Measurements from ENCODE around the gene NCAM1. TPM values are rescaled to one million over a fixed set of nuclear protein-coding genes. Genes with fewer than 3 reads are reported as not detected.

The NCAM1 gene
- total and polyA plus RNA-seq, 2 of the 13 experiments (the other 11 are each of a cell fraction or from before 2014, with no cell fraction given): 0.05 TPM; not detected in 1

DNA sequence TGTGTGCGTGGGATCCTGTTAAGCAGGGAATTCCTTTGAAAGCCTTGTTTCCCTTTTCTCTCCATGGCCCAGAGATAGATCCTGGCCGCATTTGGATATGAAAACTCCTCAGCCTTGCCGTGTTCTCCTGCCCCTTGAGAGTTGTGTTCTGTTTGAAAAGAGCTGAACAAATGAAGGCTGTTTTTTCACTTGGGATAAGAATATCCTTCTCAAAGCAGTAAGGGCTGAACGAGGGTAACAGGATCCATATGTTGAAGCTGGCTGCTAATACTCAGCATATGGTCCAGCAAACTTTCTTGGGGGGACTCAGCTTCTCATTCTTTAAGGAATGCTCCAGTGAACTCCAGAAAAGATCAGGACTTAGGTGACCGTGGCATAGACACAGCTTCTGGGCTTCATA lies 238.6 kb downstream of the NCAM1 start:
- H2AFZ ChIP-seq (ENCODE audit: low read length): no peak overlapping the region
- H3K4me1 ChIP-seq (ENCODE audit: insufficient read depth, low read length): peaks cover 8% of the 10 kb centered on the region; the same call in 1 of the 2 replicates
- FAIRE-seq (no peak), ATAC-seq (no peak), DNase-seq (ENCODE audit: low spot score) (no peak)
- no peaks in the 10 kb centered on the region for H3K36me3 ChIP-seq (replicated peaks in 1 of 2; ENCODE audit: control insufficient read depth in 1 of 2, insufficient read depth in 2 of 2, low read length in 2 of 2)
- WGBS (ENCODE audit: low lambda C conversion rate): 6% methylated on average over 5 of the region's 5 CpGs
- H3K9ac ChIP-seq (ENCODE audit: insufficient read depth, low read depth, low read length): no peak overlapping the region
- no peak overlapping the region for H3K4me2 ChIP-seq (ENCODE audit: low read depth, low read length)
- no peaks in the 10 kb centered on the region for H3K9me3 ChIP-seq (ENCODE audit: low read length)
- in situ Hi-C loops (cut with HindIII; ENCODE audit: extremely low pct_ligation_motif_present, low pct_unique_long_range_greater_than_20kb): no loop called here
- no peak overlapping the region for H3K4me3 ChIP-seq (replicated peaks in 1 of 3; ENCODE audit: insufficient read depth in 1 of 3, low read depth in 2 of 3, low read length in 3 of 3)
- no peaks in the 10 kb centered on the region for H4K20me1 ChIP-seq (ENCODE audit: insufficient read depth, low read length)
- peaks cover 0 to 10% of the 10 kb centered on the region in 2 experiments; a peak in 1 of 5 replicates for H3K27me3 ChIP-seq (ENCODE audit: control insufficient read depth in 1 of 2, insufficient read depth in 2 of 2, low read length in 2 of 2)
- no TSS peak for BruUV-seq (replicated peaks)
- no peak overlapping the region for H3K27ac ChIP-seq (ENCODE audit: extremely low read length, insufficient read depth, low read length)
- POLR2A ChIA-PET: no interaction called here
- intact Hi-C loops (cut with micrococcal nuclease; ENCODE audit: unreplicated experiment): no loop called here
- no peaks in the 10 kb centered on the region for H3K79me2 ChIP-seq (ENCODE audit: insufficient read depth, low read length)
- CTCF ChIA-PET (ENCODE audit: low intra/inter-chr PET ratio, low total read pairs): no interaction called here
- TF ChIP-seq ZNF749 (CRISPR knock-in tag; IDR thresholded peaks at IDR 0.05; ENCODE audit: borderline replicate concordance) (no peak), SP2 (CRISPR knock-in tag; IDR thresholded peaks at IDR 0.05) (no peak), ZNF205 (CRISPR knock-in tag; IDR thresholded peaks at IDR 0.05) (no peak), MNT (IDR thresholded peaks at IDR 0.05) (no peak), CHCHD3 (CRISPR knock-in tag; IDR thresholded peaks at IDR 0.05) (no peak), ZNF337 (CRISPR knock-in tag; IDR thresholded peaks at IDR 0.05; ENCODE audit: borderline replicate concordance, low read depth) (no peak), ETV5 (CRISPR knock-in tag; IDR thresholded peaks at IDR 0.05; ENCODE audit: borderline replicate concordance) (no peak), ZBTB21 (CRISPR knock-in tag; IDR thresholded peaks at IDR 0.05) (no peak), ZNF232 (CRISPR knock-in tag; IDR thresholded peaks at IDR 0.05; ENCODE audit: borderline replicate concordance) (no peak), HMGXB4 (CRISPR knock-in tag; IDR thresholded peaks at IDR 0.05; ENCODE audit: borderline replicate concordance in 1 of 2, low read depth in 1 of 2) (no peak), CCAR2 (optimal IDR thresholded peaks at IDR 0.05; ENCODE audit: low read depth, low read length) (no peak), ELF1 (CRISPR knock-in tag; IDR thresholded peaks at IDR 0.05) (no peak), ZNF737 (CRISPR knock-in tag; IDR thresholded peaks at IDR 0.05; ENCODE audit: borderline replicate concordance) (no peak)
- TF ChIP-seq, protein P1, sequence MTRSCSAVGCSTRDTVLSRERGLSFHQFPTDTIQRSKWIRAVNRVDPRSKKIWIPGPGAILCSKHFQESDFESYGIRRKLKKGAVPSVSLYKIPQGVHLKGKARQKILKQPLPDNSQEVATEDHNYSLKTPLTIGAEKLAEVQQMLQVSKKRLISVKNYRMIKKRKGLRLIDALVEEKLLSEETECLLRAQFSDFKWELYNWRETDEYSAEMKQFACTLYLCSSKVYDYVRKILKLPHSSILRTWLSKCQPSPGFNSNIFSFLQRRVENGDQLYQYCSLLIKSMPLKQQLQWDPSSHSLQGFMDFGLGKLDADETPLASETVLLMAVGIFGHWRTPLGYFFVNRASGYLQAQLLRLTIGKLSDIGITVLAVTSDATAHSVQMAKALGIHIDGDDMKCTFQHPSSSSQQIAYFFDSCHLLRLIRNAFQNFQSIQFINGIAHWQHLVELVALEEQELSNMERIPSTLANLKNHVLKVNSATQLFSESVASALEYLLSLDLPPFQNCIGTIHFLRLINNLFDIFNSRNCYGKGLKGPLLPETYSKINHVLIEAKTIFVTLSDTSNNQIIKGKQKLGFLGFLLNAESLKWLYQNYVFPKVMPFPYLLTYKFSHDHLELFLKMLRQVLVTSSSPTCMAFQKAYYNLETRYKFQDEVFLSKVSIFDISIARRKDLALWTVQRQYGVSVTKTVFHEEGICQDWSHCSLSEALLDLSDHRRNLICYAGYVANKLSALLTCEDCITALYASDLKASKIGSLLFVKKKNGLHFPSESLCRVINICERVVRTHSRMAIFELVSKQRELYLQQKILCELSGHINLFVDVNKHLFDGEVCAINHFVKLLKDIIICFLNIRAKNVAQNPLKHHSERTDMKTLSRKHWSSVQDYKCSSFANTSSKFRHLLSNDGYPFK (CRISPR knock-in tag; IDR thresholded peaks at IDR 0.05; ENCODE audit: borderline replicate concordance): no peak
- TF ChIP-seq, protein P2, sequence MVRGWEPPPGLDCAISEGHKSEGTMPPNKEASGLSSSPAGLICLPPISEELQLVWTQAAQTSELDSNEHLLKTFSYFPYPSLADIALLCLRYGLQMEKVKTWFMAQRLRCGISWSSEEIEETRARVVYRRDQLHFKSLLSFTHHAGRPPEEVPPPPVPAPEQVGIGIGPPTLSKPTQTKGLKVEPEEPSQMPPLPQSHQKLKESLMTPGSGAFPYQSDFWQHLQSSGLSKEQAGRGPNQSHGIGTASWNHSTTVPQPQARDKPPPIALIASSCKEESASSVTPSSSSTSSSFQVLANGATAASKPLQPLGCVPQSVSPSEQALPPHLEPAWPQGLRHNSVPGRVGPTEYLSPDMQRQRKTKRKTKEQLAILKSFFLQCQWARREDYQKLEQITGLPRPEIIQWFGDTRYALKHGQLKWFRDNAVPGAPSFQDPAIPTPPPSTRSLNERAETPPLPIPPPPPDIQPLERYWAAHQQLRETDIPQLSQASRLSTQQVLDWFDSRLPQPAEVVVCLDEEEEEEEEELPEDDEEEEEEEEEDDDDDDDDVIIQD (CRISPR knock-in tag; IDR thresholded peaks at IDR 0.05; ENCODE audit: low read depth): no peak
- TF ChIP-seq, protein P3, sequence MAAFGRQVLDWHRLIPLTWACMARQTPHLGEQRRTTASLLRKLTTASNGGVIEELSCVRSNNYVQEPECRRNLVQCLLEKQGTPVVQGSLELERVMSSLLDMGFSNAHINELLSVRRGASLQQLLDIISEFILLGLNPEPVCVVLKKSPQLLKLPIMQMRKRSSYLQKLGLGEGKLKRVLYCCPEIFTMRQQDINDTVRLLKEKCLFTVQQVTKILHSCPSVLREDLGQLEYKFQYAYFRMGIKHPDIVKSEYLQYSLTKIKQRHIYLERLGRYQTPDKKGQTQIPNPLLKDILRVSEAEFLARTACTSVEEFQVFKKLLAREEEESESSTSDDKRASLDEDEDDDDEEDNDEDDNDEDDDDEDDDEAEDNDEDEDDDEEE (CRISPR knock-in tag; IDR thresholded peaks at IDR 0.05): no peak
